ENCODE results near the gene LRRC56. TPM values are rescaled to one million over a fixed set of nuclear protein-coding genes. Genes with fewer than 3 reads are reported as not detected.

The LRRC56 gene
- total and polyA plus RNA-seq, 2 of the 13 experiments (the other 11 are each of a cell fraction or from before 2014, with no cell fraction given), result 0.11 to 0.29 TPM

DNA sequence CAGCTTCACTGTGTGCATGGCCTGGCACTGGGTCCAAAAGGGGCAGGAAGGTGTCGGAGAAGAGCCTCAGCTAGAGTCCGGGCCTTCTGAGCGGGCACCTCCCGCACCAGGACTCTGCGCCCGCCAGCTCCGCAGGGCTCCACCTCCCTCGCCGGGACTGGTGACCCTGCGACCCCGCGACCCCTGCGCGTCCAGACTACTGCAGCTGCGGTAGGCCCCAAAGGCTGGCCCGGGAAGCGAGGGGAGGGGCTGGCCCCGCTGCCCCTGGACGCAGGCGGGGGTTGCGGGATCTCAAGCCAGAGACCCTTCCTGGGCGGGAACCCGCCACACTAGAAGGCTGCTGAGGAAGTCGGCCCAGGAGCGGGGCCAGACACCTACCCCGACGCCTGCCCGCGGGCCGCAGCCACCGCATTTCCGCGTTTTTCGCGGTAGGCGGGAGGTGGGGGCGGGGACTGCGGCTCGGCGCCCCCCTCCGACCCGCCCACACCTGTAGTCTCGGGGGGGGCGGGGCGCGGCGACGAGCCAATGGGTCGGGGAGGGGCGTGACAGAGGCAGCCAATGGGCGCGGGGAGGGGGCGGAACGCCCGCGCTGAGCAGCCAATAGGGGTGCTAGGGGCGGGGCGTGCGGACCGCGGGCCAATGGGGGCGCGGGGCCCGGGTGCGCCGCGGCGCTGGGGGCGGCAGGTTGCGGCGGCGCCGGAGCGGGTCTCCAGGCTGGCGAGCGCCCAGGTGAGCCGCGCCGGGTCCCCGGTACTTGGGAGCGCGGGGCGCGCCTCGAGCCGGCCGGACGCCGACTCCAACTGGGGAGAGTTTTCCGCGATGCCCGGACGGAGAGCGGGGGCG is 23.2 kb downstream of the LRRC56 start, which contains the start of the genes LMNTD2 and RASSF7 (continued):
- TF ChIP-seq, protein P1, sequence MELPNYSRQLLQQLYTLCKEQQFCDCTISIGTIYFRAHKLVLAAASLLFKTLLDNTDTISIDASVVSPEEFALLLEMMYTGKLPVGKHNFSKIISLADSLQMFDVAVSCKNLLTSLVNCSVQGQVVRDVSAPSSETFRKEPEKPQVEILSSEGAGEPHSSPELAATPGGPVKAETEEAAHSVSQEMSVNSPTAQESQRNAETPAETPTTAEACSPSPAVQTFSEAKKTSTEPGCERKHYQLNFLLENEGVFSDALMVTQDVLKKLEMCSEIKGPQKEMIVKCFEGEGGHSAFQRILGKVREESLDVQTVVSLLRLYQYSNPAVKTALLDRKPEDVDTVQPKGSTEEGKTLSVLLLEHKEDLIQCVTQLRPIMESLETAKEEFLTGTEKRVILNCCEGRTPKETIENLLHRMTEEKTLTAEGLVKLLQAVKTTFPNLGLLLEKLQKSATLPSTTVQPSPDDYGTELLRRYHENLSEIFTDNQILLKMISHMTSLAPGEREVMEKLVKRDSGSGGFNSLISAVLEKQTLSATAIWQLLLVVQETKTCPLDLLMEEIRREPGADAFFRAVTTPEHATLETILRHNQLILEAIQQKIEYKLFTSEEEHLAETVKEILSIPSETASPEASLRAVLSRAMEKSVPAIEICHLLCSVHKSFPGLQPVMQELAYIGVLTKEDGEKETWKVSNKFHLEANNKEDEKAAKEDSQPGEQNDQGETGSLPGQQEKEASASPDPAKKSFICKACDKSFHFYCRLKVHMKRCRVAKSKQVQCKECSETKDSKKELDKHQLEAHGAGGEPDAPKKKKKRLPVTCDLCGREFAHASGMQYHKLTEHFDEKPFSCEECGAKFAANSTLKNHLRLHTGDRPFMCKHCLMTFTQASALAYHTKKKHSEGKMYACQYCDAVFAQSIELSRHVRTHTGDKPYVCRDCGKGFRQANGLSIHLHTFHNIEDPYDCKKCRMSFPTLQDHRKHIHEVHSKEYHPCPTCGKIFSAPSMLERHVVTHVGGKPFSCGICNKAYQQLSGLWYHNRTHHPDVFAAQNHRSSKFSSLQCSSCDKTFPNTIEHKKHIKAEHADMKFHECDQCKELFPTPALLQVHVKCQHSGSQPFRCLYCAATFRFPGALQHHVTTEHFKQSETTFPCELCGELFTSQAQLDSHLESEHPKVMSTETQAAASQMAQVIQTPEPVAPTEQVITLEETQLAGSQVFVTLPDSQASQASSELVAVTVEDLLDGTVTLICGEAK (IDR thresholded peaks at IDR 0.05), result no peak
- TF ChIP-seq, protein P1 (CRISPR knock-in tag; IDR thresholded peaks at IDR 0.05), result peak; percentile 77
- TF ChIP-seq HIVEP1 (CRISPR knock-in tag; IDR thresholded peaks at IDR 0.05) (peak; percentile 32; the same call in 1 of the 2 replicates), ZNF781 (CRISPR knock-in tag; IDR thresholded peaks at IDR 0.05; ENCODE audit: borderline replicate concordance, not compliant biosample characterization) (no peak), MIER2 (CRISPR knock-in tag; IDR thresholded peaks at IDR 0.05) (no peak; the same call in 1 of the 2 replicates), ARNTL (CRISPR knock-in tag; IDR thresholded peaks at IDR 0.05) (peak; percentile 51; the same call in 1 of the 2 replicates)
- TF ChIP-seq, protein P2, sequence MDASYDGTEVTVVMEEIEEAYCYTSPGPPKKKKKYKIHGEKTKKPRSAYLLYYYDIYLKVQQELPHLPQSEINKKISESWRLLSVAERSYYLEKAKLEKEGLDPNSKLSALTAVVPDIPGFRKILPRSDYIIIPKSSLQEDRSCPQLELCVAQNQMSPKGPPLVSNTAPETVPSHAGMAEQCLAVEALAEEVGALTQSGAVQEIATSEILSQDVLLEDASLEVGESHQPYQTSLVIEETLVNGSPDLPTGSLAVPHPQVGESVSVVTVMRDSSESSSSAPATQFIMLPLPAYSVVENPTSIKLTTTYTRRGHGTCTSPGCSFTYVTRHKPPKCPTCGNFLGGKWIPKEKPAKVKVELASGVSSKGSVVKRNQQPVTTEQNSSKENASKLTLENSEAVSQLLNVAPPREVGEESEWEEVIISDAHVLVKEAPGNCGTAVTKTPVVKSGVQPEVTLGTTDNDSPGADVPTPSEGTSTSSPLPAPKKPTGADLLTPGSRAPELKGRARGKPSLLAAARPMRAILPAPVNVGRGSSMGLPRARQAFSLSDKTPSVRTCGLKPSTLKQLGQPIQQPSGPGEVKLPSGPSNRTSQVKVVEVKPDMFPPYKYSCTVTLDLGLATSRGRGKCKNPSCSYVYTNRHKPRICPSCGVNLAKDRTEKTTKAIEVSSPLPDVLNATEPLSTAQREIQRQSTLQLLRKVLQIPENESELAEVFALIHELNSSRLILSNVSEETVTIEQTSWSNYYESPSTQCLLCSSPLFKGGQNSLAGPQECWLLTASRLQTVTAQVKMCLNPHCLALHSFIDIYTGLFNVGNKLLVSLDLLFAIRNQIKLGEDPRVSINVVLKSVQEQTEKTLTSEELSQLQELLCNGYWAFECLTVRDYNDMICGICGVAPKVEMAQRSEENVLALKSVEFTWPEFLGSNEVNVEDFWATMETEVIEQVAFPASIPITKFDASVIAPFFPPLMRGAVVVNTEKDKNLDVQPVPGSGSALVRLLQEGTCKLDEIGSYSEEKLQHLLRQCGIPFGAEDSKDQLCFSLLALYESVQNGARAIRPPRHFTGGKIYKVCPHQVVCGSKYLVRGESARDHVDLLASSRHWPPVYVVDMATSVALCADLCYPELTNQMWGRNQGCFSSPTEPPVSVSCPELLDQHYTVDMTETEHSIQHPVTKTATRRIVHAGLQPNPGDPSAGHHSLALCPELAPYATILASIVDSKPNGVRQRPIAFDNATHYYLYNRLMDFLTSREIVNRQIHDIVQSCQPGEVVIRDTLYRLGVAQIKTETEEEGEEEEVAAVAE (CRISPR knock-in tag; IDR thresholded peaks at IDR 0.05; ENCODE audit: borderline replicate concordance), result no peak
- TF ChIP-seq, protein P3, sequence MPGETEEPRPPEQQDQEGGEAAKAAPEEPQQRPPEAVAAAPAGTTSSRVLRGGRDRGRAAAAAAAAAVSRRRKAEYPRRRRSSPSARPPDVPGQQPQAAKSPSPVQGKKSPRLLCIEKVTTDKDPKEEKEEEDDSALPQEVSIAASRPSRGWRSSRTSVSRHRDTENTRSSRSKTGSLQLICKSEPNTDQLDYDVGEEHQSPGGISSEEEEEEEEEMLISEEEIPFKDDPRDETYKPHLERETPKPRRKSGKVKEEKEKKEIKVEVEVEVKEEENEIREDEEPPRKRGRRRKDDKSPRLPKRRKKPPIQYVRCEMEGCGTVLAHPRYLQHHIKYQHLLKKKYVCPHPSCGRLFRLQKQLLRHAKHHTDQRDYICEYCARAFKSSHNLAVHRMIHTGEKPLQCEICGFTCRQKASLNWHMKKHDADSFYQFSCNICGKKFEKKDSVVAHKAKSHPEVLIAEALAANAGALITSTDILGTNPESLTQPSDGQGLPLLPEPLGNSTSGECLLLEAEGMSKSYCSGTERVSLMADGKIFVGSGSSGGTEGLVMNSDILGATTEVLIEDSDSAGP (CRISPR knock-in tag; IDR thresholded peaks at IDR 0.05; ENCODE audit: borderline replicate concordance), result peak; percentile 78
